ENCODE measurements around the gene MYOM3.
"Not testable (repeated sequence)": the region's sequence is repeated elsewhere in the genome, so short reads cannot be mapped to it uniquely, and the experiment has no call there.

MYOM3 gene

DNA sequence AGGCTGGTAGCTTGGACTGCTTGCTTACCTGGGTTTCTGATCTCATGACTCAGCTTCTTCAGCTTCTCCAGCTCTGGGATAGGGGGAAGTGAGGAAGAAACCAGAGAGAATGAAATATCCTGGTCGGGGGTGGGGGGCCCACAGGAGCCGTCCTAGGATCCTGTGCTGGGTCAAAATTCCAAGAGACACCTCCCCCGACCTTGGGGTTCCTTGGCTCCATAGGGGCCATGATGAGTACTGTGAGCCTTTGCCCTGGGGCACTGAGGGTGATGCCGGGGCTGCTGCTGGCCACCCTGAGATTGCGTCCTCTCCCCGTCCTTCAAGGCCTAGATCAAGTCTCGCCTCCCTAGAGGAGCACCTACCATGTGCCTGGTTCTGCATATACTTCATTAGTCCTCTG, 40.0 kb downstream of the MYOM3 start:
- DNase-seq (ENCODE audit: low spot score): no peak

DNA sequence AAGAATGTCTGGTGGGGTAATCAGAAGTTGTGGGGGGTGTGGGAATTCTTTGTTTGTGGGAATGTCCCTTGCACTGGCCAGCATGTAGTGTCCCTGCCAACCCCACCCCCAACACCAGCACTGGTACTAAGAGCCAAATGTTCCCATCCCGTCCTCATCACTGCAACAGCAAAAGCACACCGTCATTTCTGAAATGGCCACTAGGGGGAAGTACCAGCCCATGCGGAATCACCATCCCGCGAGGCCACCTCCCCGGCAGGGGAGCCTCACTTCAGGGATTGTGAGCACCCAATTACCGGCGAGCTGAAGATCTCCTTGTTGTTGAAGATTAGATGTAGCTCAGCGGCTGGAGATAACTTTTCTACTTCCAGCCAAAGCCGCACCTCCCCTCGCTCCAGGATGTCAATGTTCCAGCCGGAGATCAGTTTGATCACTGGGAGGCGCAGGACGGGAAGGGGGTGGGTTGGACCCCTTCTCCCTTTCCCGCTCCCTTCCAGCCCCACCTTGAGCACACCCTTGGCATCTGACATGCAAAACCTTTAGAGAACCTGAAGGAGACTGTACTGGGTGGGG, 41.0 kb downstream of the MYOM3 start:
- DNase-seq (ENCODE audit: low spot score): peak; percentile 78

DNA sequence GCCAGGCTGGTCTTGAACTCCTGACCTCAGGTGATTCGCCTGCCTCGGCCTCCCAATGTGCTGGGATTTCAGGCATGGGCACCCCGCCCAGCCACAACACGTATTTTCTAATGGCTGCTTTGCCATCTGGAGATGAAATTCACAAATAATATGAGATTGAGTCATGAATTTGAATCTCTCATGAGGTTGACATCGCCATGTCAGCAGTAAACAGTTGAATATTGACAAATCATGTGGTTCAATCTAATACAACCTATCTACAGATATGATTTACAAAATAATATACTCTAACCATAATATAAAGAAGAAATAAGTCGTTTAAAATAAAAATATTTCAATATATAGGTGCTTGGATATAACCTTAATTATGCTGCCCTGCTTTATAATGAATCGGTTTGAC, 42.1 kb downstream of the MYOM3 start:
- DNase-seq (ENCODE audit: low spot score): no peak

DNA sequence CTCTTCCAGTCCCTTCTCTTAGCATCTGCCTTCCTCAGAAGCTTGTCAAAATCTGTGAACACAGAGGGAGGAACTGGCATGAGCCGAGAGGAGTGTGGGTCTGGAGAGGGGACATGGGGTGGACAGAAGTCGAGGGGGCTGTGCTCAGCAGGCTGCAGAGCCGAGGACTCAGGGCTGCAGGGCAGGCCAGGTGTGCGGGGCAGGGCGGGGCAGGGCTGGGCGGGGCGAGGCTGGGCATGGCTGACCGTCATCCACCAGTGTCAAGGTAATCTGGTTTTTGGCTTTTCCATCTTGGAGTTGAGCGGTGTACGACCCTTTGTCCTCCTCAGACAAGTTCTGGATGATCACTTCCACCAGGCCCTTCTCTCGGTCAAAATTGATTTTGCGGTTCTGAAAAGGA, 44.0 kb downstream of the MYOM3 start:
- DNase-seq (ENCODE audit: low spot score): no peak

DNA sequence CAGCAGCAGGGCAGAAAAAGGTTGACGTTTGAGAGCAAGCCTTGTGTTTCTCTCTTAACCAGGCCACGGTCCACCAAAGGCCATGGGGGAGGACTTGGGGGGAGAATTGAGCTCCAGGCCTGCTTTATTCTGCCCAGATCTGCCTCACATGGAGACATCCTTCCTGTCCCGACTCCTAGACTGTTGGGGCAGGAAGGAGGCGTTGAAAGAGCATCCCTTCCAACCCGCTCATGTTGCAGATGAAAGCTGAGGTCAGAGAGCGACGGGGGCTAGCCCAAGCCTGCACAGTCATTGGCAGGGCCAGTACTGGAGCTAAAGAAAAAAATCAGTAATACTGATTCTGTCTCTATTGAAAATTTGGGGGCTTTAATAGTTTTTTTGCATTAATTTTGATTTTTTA, 46.6 kb downstream of the MYOM3 start:
- DNase-seq (ENCODE audit: low spot score): no peak

DNA sequence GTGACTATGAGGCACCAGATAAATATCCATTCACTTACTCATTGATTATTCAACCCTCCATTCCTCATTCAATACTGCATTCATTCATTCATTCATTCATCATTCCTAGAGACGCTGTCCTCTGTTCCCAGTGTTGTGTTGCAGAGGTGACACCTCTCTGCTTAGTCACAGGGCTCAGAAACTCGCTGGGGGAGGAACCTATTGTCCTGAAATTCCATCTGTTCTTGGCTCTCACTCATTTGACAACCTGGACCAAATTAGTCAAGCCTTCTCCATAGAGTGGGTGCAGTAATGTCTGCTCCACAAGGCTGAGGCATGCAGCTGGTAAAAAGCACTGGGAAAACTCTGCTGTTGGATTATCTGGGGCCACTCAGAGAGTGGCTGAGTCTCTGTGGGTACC, 49.7 kb downstream of the MYOM3 start:
- no peak for DNase-seq (ENCODE audit: low spot score)

DNA sequence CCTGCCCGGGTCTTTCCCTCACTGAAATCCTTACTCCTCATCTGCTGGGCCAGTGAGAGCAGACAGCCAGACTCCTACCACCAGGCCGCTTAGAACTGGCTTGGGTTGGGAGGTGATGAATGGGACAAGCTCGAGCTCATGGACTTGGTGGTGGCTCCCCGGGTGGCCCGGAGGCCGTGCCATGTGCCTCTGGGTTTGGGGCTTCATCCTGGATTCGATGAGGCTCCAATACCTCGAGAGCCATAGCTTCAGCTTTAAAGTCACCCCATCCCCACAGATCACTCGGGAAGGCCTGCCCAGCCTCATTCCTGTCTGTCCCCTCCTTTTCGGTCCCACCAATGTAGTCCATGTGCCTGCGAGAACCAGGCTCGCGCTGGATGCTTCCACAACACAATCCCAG, 51.5 kb downstream of the MYOM3 start:
- no peak for DNase-seq (ENCODE audit: low spot score)

DNA sequence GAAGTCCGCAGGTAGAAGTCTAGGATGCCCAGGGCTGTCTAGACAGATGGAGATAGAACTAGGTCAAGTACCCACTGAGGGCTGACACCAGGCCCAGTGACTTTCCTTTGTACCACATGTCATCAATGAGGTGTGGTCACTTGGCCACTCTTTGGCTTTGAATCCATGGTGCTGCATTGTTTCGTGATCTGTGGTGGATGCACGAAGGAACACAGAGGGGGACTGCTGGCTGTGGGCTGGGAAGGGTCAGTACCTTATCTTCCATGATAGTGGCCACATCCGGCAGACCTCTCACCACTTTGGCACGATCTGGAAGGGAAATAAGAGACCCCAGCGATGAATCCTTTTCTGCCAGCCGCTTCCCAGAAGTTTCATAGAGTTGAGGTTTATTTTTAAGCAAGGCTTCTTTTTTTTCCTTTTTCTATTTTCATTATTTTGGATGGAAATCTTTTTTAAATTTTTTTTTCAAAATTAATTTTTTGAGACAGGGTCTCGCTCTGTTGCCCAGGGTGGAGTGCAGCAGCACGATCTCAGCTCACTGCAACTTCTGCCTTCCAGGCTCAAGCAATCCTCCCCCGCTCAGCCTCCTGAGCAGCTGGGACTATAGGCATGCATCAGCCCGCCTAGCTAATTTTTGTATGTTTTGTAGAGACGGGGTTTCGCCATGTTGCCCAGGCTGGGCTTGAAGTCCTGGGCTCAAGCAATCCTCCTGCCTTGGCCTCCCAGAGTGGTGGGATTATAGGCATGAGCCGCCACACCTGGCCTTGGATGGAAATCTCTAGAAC, 53.1 kb downstream of the MYOM3 start:
- DNase-seq (ENCODE audit: low spot score): no peak

DNA sequence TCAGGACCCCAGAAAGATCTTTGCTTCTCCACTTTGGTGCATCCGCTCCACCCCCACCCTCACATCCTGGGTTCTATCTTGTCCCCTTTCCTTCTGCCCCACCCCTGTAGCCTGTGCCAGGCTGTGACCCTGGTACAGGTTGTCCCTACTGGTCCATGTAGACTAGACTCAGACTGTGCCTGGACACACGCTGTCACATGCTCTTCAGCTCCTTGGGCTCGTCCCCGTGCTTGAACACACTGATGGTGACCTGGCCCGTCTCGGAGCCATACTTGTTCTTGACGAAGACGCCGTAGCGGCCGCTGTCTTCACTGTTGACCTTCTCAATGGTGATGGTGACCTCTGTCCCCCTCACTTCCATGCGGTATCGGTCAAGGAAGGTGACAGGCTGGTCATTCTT, 54.8 kb downstream of the MYOM3 start:
- DNase-seq (ENCODE audit: low spot score): no peak

DNA sequence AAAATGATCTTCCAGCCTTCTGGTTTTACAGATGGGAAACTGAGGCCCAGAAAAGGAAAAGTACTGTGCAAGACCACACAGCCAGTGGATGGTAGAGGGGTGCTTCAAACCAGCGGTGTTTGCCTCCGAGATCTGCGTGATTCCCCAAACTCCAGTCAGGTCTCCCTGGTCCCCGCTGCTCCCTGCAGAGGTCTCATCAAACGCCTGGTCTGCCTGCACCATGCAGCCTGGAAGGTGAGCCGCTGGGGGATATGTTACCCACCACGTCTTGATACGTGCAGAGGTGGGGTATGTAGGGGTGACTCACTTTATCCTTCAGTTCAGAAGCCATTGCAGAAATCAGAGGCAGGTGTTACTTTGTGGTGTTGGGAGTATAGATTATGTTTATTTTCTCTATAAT, 56.3 kb downstream of the MYOM3 start:
- no peak for DNase-seq (ENCODE audit: low spot score)

DNA sequence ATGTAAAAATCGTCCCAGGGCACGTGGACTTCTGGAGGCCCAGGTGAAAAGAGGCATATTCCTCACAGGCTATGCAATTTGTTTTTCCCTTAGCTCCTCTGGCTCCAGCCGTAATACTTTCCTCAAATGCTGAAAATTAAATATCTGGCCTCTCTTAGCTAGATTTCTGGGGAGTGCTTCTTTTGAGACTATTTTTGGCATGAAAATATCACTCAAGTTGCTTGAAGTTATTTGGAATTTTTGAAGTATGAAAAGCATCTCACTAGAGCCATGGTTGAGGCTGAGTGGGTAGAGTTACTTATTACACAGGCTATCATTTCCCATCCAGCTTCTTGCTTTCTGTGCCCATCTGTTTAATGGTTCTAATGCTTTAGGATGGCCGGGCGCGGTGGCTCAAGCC, 59.7 kb downstream of the MYOM3 start:
- DNase-seq (ENCODE audit: low spot score): no peak

DNA sequence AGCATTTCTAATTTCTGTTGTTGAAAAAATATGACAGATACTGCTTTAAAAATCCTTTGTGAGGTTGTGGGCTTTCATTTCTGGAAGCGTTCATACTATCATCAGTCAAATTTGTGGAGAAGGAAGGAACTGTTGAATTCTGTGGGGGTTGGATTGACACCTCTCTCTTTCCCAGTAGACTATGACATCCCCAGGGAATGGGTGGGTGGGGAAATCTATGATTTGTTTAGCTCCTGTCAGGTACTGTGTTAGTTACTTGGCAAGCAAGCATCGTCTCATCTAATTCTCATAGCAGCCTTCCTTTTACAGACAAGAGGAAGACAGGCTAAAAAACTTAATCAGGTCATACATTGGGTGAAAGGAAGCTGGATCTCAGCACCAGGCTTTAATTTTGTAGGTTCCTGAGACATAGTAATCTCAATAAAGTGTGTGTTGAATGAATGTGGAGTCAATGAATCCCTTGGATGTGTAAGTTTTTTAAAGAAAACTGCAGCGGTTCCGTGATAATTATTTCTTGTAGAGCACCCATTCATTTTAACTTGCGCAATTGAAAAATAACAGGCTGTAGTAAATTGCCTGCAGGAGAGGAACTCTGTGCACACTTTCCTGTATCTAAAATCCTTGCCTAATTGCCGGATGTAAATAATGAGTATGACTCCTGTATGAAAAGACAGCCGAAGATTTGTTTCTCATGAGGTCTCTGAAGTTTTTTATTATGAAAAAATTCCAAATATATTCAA, 60.6 kb downstream of the MYOM3 start:
- no peak for DNase-seq (ENCODE audit: low spot score)

DNA sequence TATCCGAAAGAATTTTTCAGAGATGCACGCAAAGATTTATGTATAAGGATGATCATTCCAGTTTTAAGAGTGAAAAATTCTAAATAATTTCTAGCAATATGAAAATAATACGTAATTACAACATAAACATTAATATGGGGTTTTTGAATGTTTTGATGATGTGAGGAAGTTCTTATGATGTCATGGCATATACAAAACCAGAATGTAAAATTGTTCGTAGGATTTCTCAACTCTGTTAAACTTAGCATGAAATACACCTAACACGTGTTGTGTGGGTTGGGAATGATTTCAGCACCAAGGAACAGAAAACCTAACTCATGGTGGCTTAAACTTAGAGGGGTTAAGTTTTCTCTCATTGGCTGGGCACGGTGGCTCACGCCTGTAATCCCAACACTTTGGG, 62.2 kb downstream of the MYOM3 start:
- no peak for DNase-seq (ENCODE audit: low spot score)

DNA sequence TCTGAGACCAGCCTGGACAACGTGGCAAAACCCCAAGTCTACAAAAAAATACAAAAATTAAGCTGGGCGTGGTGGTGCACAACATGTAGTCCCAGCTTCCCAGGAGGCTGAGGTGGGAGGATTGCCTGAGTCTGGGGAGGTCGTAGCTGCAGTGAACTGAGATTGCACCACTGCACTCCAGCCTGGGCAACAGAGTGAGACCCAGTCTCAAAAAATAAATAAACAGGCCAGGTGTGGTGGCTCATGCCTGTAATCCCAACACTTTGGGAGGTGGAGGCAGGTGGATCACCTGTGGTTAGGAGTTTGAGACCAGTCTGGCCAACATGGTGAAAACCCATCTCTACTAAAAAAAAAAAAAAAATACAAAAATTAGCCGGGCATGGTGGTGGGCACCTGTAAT, 63.0 kb downstream of the MYOM3 start:
- DNase-seq (ENCODE audit: low spot score): not testable (repeated sequence)

DNA sequence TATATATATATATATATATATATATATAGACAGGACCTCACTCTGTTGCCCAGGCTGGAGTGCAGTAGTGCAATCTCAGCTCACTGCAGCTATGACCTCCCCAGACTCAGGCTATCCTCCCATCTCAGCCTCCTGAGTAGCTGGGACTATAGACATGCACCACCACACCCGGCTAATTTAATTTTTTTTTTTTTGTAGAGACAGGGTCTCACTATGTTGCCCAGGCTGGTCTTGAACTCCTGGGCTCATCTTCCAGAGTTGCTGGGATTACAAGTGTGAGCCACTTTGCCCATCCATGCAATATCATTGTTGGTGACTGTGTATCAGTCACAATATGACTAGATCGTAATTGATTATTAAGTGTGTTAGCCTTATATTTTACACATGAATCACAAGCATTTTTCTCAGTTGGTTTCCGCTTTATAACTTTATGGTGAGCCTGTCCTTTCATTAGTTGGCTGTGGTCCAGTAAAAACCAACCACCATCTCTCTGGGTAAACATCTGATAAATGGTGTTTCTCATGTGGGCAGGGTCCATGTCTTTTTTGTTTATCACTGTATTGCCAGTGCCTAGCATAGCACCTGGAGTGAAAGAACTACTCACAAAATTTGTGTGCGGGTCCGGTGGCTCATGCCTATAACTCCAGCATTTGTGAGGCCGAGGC, 63.6 kb downstream of the MYOM3 start:
- no peak for DNase-seq (ENCODE audit: low spot score)

DNA sequence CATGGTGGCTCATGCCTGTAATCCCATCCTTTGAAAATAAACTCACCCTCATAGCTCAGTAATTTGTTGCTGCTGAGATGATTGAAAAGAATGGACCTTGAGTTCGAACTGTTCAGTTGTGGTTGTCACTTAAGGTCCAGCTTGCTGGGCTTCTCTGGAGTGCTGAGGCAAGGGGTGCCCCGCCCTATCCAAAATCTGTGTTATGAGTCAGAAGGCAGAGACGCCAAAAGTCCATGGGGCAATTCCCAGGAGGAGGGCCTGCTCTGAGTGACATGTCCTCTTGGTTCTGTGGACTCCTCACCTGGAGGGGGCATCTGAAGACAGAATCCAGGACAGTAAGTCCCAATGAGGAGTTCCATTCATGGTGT, 64.8 kb downstream of the MYOM3 start:
- no peak for DNase-seq (ENCODE audit: low spot score)

DNA sequence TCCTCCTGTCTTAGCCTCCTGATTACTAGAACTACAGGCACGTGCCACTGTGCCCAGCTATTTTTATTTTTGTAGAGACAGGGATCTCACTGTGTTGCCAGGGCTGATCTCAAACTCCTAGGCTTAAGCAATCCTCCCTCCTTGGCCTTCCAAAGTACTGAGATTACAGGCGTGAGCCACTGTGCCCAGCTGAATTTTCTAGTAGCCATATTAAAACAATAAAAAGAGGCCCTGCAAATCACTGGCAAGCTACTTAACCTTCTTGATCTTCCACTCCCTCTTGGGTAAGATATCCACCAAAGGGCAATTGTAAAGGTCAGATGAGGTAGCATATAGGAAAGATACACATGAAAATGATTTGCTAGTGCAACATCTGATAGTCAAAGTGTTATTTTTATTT, 66.2 kb downstream of the MYOM3 start:
- no peak for DNase-seq (ENCODE audit: low spot score)

DNA sequence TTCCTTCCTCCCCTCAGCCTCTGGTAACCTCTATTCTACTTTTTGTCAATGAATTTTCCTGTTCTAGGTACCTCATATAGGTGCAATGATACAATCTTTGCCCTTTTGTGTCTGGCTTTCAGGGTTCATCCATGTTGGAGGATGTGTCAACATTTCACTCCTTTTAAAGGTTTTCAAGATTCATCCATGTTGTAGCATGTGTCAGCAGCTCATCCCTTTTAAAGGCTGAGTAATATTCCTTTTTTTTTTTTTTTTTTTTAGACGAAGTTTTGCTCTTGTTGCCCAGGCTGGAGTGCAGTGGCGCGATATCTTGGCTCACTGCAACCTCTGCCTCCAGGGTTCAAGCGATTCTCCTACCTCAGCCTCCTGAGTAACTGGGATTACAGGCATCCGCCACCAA, 67.3 kb downstream of the MYOM3 start:
- DNase-seq (ENCODE audit: low spot score): not testable (repeated sequence)

DNA sequence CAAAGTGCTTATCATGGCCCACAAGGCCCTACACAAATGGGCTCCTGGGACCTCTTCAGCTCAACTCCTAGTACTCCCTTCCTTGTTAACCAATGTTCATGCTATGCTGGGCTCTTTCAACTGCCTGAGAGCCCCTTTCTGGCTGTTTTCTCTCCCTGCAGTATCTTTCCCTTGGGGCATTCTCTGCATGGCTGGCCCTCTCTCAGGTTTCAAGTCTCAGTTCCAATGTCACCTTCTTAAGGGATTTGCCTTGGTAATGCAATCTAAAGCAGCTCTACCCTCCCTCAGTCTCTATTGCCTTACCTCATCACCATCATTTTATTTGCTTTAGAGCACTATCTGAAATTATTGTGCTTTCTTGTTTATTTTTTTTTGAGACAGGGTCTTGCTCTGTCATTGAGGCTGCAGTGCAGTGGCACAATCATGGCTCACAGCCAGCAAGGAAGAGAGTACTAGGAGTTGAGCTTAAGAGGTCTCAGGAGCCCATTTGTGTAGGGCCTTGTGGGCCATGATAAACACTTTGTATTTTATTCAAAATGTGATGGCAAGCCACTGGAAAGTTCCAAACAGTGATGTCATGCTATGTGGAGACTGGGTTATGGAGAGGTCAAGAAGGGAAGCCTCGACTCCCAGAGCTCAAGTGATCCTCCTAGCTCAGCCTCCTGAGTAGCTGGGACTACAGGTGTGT, 68.4 kb downstream of the MYOM3 start:
- DNase-seq (ENCODE audit: low spot score): no peak

DNA sequence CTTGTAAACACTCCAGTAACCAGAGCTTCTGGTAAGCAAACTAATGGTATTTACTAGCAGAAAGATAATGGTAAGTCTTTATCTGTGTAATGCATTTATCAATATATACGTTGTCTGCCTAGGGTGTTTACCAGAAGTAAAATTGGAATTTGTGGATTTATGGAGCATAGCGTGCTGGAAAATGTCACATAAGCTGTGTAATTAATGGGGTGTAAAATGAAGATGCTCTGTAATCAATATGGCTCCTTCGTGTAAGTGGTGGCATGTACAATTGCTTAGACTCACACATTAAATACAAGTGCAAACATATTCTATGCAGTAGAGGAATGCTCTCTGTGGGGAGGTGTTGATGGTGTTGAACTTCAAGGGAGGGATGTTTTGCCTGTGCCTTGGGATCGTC, 69.6 kb downstream of the MYOM3 start:
- no peak for DNase-seq (ENCODE audit: low spot score)

DNA sequence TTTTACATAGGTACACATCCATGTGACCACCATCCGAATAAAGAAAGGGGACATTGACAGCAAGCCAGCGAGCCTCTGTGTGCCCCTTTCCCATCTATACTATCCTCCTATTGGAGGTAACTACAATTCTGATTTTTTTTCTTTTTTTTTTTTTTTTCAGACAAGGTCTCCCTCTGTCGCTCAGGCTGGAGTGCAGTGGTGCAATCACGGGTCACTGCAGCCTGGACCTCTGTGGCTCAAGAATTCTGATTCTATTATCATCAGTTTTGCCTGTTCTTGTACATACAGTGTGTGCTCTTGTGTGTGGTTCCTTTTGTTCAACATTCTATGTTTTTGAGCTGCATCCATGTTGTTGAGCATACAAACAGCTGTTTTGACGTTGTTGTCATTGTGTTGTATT, 75.8 kb downstream of the MYOM3 start:
- no peak for DNase-seq (ENCODE audit: low spot score)

DNA sequence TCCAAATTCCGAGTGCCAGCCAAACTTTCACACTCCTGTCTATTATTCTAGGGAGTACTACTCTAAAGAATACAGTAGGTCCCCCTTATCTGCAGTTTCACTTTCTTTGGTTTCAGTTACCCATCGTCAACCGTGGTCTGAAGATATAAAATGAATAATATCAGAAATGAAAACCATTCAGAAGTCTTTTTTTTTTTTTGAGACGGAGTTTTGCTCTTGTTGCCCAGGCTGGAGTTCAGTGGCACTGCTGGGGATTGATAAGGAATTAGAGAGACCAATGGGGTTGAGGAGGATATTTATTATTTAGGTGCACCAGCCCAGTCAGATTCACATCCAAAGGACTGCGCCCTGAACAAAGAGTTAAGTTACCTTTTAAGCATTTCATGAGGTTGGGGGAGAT, 79.0 kb downstream of the MYOM3 start:
- no peak for DNase-seq (ENCODE audit: low spot score)
